GM18520 (cell line): ENCODE data around the gene MAST1.
A peak's percentile ranks its signal among the peaks of the same experiment; 100 is the strongest.

Source experiments
- ATAC-seq: cut with Tn5 transposase; IDR thresholded peaks from one replicate; pipeline ENCODE4 v1.9.1; 2021; ENCODE audit not compliant: unreplicated experiment

MAST1 gene

DNA sequence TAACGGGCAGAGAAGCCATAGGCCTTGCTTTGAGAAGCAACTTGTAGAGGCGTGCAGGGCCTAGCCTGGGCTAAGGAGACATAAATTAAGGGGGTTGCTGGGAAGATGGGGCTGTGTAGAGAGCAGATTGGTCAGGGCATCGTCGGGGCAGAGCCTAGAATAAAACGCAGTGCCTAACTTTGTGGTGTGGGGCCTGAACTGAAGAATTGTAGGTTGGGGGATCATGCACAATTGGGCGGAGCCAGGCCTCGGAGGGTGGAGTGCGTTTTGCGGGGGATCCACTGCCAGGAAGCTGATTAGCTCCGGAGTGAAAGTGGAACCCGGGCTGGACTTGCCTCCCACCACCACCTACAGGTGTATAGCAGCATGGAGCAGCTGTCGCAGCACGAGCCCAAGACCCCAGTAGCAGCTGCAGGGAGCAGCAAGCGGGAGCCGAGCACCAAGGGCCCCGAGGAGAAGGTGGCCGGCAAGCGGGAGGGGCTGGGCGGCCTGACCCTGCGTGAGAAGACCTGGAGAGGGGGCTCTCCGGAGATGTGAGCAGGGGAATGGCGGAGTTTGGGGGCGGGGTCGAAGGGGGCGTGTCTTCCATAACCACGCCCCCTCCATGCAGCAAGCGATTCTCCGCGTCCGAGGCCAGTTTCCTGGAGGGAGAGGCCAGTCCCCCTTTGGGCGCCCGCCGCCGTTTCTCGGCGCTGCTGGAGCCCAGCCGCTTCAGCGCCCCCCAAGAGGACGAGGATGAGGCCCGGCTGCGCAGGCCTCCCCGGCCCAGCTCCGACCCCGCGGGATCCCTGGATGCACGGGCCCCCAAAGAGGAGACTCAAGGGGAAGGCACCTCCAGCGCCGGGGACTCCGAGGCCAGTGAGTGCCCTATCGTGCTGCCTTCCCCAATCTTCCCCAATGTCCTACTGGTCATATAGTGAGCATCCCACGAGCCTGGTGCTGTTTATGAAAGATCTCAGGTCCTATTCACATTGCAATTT lies 29.1 kb downstream of the MAST1 start:
- no peak for ATAC-seq

GRCh38 chr19:12868540-12869112 lies 30.3 kb downstream of the MAST1 start:
- ATAC-seq: no peak

- ATAC-seq: no peak
These were observed 33.4 kb downstream of the MAST1 start for GRCh38 chr19:12871681-12872080.

DNA sequence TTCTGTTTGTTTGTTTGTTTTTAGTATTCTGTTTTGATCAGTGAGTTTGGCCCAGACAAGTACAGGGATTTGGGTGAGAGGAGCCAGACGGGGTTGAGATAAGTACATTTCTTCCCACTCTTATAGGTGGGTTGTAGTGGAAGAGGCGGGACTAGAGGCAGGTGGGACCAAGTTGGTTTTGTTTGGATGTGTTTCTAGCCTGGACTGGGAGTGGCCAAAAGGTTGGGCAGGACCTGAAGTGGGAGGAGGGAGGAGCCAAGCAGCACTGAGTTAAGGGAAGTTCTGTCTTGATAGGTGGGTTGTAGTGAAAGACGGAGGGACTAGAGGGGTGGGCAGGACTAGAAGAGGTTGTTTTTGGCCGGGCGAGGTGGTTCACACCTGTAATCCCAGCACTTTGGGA lies 33.9 kb downstream of the MAST1 start:
- no peak for ATAC-seq

- no peak for ATAC-seq
These were observed 34.9 kb downstream of the MAST1 start for GRCh38 chr19:12872941-12873890.

DNA sequence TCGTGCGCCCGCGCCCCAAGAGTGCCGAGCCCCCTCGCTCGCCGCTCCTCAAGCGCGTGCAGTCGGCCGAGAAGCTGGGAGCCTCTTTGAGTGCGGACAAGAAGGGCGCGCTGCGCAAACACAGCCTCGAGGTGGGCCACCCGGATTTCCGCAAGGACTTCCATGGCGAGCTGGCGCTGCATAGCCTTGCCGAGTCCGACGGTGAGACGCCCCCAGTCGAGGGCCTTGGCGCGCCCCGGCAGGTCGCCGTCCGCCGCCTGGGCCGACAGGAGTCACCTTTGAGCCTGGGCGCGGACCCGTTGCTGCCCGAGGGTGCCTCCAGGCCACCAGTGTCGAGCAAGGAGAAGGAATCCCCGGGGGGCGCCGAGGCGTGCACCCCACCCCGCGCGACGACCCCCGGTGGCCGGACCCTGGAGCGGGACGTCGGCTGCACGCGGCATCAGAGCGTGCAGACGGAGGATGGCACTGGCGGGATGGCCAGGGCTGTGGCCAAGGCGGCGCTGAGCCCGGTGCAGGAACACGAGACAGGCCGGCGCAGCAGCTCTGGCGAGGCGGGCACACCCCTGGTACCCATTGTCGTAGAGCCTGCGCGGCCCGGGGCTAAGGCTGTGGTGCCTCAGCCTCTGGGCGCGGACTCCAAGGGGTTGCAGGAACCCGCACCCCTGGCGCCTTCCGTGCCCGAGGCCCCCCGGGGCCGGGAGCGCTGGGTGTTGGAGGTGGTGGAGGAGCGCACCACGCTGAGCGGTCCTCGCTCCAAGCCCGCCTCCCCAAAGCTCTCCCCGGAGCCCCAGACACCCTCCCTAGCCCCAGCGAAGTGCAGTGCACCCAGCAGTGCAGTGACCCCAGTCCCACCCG lies 35.8 kb downstream of the MAST1 start:
- no peak for ATAC-seq

GRCh38 chr19:12875086-12875485 lies 36.8 kb downstream of the MAST1 start:
- no peak for ATAC-seq

- ATAC-seq: no peak
These were observed 42.3 kb downstream of the MAST1 start for GRCh38 chr19:12880551-12881171.

DNA sequence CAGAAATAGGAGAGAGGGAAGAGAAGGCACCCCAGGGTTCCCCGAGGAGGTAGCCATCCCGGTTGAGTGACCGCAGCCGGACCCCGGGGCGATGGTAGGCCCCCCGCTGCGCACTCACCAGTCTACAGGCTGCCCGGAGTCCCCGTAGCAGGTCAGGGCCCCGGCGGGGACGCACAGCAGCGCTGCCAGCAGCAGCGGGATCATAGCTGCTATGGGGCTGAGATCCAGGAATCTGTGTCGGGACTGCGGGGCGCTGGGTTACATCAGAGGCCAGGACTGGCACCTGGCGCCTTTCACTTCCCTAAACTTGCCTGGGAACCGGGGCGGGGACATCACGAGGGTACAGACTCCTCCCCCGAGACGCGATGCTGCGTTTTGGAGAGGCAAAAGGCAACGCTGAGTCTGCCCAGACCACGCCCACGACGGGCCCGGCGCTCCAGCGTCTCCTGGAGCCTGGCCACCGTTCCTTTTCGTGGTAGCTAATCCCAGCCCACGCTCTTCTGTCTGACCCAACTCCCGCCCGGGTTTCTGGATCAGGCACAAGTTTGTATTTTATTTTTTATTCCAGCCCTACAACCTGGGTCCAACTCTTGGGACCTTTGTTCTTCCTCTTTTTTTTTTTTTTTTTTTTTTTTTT lies 43.0 kb downstream of the MAST1 start, which contains the start of gene DNASE2:
Gene DNASE2, minus strand, starts transcription at position 278 of the 637 bp plus-strand sequence. Its CDS starts 74 bp downstream, at position 204.
- ATAC-seq: peak; percentile 80

DNA sequence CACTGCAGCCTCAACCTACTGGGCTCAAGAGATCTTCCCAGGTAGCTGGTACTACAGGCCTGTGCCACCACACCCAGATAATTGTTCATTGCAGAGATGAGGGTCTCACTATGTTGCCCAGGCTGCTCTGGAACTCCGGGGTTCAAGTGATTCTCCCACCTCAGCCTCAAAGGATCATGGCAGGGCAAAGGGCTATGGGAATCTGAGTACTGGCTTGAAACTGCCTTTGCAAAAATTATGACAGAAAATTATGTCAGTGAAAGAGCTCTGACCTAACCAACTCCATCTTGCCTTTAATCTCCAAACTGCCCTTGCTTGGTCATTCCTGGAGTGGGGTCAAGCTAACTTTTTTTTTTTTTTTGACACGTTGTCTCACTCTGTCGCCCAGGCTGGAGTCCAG lies 44.3 kb downstream of the MAST1 start:
- no peak for ATAC-seq

GRCh38 chr19:12884202-12884601 lies 45.9 kb downstream of the MAST1 start:
- no peak for ATAC-seq

GRCh38 chr19:12884627-12884925 lies 46.3 kb downstream of the MAST1 start:
- no peak for ATAC-seq

DNA sequence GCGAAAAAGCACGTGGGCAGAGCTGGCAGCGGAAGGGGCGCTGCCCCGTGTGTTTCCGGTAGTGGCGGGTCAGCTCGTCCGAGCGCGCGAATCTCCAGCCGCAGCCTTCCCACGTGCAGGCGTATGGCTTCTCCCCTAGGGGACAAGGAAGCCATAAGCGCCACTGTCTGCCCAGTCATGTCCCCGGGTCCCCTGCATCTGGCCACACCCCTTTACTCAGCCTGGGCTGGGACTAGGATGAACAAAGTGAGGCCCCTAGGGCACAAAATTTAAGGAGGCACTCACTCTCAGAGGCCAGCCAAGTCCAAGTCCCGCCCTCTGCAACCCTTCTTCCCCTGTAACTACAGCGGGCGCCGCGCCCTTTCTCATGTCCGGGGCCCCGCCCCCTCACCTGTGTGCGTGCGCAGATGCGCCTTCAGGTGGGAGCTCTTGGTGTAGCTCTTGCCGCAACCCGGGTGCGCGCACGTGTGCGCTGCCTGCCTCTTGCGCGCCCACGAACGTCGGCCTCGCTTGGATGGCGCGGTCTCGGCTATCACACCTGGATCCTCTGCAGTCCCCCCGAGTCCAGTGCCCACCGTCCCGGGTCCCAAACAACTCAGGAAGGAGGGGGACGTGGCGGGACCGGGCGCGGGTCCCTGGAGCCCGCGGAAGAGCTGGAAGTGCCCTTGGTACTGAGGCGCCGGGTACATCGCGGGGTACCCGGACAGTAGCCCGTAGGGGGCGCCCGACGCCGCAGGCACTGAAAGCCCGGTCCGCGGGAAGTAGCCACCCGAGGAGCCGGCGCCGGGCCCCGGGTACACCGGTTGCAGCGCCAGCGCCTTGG lies 46.8 kb downstream of the MAST1 start:
- no peak for ATAC-seq

DNA sequence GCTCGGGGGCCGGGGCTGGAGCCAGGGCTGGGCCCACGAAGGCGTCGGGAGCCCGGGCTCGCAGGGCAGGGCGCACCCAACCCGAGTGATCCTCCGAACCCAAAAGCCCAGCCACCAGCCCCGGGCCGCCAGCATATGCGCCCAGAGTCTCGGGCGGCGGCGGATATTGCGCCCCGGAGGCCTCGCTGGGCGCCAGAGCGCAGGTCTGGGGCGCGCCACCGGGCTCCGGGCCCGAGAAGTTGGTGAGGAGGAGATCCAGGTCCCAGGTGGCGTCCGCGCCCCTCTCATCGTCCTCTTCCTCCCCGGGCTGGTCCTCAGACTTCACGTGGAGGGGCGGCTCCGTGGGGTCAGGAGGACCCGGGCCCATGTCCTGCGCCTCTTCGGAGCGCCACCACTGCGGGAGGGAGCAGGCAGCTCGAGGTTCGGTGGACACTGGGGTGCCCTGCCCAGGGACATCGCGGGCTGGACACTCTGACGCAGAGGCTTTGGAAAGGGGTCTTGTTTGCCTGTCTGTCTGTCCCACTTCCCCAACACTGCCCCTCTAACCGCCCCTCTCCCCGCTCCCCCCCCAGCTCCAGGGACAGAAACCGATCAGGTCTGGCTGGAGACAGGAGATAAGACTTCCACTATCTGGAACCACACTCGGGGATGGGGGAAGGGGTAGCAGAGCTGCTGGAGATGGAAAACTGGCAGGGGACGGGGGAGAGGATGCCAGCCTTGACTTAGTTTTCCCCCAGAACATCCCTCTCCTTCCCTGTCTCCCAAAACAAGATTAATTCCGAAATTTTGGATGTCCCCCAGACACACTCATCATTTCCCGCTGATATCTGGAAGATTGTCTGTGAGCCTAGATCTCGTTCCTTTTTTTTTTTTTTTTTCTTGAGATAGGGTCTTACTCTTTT lies 47.7 kb downstream of the MAST1 start:
- no peak for ATAC-seq

DNA sequence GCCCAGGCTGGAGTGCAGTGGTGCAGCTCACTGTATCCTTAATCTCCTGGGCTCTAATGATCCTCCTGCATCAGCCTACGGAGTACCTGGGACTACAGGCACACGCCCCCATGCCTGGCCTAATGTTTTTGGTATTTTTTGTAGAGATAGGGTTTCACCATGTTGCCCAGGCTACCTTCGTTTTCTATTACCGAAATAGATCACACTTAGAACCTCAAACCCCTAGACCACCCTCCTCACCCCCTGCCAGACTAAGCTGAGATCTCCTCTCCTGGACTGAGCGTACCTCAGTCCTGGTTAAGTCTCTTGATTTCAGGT lies 48.3 kb downstream of the MAST1 start:
- no peak for ATAC-seq

DNA sequence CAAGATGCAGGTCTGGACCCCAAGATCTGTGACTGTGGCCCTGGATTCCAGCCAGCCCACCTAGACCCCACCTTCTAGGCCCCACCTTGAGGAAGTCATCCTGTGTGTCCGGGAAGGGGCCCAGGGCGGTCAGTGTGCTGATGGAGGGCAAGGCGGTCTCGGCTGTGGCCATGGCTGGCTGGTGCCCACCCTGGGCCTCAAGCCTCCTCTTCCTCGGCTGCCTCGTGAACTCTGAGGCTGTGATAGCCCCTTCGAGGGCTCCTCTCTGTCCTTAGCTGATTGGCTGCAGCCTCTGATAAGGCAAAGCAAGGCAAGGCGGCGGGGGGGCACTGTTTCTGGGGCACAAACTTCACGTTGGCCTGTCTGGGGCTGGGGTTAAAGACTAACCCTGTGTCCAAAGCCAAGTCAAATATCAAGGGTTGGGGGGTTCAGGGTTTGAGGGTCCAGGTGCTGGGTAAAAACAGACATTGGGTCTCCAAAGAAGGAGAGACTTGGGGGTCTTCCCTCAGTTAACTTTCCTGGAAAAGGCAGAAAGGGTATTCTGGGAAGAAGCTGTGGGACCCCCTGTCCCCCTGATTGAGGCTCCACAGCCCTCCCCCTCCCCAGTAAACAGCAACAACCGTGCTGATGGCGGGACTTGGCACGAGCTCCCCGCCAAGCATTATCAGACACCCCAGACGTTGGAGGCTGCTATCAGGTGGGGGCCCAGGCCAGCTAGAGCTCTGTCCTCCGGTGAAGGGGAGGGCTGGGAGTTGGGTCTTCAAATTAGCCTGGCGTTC lies 48.8 kb downstream of the MAST1 start, which contains the start of gene KLF1:
Gene KLF1, minus strand, starts transcription at position 233 of the 779 bp plus-strand sequence. Its CDS starts 61 bp downstream, at position 172.
- no peak for ATAC-seq
